GDM1 (cell line): ENCODE measurements around the gene DIPK1A.
A peak's percentile ranks its signal among the peaks of the same experiment; 100 is the strongest.
"Not testable (repeated sequence)": the region's sequence is repeated elsewhere in the genome, so short reads cannot be mapped to it uniquely, and the experiment has no call there.

Experiments
- DNase-seq: peaks from one replicate; lab custom pipeline; 2025; lab: John Stamatoyannopoulos, UW

DIPK1A gene

DNA sequence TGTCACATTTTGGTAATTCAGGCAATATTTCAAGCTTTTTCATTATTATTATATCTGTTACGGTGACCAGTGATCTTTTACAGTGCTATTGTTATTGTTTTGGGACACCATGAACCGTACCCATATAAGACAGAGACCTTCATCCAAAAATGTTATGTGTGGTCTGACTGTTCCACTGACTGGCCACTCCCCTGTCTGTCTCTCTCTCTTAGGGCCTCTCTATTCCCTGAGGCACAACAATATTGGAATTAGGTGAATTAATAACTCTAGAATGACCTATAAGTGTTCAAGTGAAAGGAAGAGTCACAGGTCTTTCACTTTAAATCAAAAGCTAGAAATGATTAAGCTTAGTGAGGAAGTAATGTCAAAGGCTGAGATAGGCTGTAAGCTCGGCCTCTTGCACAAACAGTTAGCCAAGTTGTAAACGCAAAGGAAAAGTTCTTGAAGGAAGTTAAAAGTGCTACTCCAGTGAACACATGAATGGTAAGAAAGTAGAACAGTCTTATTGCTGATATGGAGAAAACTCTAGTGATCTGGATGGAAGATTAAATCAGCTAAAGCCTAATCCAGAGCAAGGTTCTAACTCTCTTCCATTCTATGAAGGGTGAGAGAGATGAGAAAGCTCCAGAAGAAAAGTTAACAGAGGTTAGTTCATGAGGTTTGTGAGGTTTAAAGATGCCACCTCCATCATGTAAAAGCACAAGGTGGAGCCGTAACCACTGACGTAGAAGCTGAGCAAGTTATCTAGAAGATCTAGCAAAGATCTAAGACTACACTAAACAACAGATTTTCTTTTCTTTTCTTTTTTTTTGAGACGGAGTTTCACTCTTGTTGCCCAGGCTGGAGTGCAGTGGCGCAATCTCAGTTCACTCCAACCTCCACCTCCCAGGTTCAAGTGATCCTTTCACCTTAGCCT, 19.7 kb upstream of the DIPK1A start:
- DNase-seq: no peak

DNA sequence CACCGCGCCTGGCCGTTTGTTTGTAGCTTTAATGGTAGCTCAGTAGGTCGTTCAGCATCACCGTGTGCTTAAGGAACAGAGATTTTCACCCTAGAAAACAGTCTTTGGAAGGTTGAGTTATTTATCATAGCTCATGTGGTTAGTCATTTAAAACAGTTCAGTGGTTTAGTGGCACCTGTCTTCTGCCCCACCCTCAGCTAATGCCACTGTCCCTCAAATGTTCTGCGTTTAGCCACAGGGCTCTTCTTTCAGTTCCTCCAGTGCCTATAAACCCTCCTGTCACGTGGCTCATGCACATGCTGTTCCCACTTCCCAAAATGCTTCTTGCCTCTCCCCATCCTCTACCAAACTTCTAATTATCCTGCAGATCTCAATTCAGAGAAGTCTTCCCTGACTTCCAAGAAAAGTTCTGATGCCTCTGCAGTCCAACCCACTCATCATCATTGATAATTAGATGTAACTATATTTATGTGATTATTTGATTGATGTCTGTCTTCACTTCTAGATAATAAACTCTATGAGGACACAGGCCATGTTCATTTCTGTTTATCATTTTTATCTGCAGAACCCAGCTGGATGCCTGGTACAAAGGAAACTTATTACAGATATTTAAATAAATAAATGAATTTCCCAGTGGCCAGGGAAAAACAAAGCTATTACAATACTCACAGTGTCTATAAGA, 14.4 kb upstream of the DIPK1A start:
- no peak for DNase-seq

DNA sequence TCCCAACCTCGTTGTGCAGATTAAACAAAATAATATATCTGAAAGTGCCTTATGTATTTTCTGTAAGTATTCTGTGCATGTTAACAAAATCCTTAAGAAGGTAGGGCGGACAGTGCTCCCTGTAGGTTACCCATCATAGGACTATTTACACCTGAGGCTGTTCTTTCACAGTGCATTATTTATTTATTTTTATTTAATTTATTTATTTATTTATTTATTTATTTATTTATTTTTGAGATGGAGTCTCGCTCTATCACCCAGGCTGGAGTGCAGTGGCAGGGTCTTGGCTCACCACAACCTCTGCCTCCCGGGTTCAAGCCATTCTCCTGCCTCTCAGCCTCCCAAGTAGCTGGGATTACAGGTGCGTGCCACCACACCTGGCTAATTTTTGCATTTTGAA, 12.8 kb upstream of the DIPK1A start:
- DNase-seq: not testable (repeated sequence)

DNA sequence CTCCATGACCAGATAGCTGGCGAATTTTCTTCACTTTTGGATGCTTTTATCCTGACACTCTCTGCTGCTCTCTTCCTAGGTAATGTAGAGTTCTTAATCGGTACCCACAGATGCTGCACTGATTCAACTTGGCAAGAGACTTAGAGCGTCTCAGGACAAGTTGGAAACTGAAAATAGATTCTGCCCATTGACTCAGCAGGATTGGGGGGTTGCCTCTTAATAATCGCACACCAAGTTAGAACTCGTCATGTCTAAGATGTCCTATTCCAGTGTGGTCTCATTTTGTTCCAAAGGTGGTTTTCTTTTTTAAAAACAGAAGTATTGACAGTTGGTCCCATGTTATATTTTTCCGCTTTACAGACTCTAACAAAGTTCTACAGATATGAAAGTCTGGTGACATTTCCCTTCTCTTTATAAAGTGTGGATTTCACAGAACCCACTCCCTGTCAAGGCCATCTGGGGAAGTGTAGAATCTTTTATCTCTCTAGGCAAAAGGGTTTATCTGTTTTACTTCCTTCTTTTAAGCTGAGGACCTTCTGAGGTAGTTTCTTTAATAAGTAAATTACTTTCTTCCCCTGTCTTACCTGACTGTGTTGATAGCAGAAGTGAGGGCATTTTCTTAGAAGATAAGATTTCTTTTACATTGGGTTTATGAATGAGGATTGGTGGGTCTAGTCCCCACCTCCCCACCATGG, 12.1 kb upstream of the DIPK1A start:
- no peak for DNase-seq

DNA sequence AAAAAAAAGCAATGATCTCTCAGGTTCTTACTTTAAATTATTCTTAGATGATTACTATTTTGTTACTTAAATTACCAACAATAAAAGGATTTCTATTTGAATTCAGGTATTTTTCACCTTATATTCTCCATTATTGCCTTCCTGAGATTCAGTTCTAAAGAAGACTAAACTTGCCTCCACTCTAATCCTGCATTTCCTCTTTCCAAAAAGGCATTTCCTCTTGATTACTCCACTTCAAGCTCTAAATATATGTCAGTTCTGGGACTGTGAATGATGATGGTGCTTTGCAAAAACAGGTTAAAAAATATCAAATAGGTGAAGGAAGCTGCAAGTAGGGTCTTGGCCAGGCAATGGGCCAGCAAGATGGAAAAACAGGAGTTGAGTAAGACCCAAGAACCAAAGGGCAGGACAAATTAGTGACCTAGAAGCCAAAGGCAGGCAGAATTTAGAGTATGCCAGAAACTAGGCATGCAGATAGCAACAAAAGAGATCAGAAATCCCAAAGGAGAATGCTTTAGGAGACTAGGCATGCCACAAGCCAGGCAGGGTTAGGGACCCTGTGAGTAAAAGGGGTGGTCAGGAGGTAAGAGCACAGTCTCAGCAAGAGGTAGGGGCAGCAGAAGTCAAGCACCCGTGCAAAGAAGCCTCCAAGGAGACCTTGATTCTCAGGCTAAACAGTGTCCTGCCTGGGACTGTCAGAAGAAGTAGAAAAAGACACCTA, 11.3 kb upstream of the DIPK1A start:
- no peak for DNase-seq

DNA sequence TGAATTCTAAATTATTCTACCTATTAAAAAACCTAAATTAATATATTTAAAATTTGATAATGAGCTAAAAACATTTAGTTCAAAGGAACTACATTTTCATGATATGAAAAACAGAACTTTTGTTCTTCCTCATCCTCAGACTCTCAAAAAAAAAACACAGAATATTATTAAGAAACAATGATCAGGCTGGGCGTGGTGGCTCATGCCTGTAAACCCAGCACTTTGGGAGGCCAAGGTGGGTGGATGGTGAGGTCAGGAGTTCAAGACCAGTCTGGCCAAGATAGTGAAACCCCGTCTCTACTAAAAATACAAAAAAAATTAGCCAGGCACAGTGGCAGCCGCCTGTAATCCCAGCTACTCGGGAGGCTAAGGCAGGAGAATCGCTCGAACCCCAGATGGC, 10.7 kb upstream of the DIPK1A start:
- not testable (repeated sequence) for DNase-seq

DNA sequence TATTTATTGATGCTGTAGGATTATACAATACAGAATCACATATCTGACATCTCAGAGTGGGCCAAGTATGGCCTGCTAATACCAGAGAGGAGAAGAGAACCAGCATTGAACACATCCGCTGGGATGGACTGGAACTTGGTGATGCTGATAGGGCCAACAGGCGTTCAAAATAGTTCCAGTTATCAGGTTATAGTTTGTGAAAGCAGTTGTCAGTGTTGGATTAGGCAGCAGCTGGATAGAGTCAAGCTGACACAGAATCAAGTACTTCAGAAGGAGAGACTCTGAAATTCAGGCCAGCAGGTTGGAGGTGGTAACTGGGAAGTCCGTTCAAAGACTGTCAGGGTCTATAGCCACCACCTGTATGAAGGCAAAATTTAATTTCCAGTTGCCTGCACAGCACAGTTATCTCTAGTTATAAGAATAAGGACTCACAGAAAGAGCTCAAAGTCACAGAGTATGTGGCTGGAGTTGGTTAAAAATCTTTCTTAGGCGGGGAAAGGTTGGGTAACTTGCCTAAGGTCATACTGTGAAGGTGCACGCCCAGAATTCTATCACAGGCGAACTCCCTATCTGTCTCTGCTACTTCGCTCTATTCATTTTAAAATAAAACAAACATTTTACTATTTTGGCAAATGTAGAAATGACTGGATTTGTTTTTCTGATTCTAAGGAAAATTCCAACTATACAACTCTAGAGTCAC, 9.9 kb upstream of the DIPK1A start:
- DNase-seq: no peak

DNA sequence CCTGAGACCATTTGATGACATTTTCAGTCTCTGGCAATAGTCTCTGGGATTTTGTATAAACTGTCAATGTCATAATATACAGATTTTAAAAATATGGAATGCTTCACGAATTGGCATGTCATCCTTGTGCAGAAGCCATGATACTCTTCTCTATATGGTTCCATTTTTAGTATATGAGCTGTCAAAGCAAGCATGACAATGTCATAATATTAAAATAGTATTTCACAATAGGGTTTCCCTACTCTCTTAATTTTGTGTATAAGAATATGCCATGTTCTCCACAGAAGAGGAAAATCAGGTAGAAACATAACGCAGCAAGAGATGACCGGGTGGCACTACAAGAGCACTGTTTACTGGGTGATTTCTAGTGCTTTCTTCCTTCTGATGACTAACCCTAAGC, 8.3 kb upstream of the DIPK1A start:
- no peak for DNase-seq

DNA sequence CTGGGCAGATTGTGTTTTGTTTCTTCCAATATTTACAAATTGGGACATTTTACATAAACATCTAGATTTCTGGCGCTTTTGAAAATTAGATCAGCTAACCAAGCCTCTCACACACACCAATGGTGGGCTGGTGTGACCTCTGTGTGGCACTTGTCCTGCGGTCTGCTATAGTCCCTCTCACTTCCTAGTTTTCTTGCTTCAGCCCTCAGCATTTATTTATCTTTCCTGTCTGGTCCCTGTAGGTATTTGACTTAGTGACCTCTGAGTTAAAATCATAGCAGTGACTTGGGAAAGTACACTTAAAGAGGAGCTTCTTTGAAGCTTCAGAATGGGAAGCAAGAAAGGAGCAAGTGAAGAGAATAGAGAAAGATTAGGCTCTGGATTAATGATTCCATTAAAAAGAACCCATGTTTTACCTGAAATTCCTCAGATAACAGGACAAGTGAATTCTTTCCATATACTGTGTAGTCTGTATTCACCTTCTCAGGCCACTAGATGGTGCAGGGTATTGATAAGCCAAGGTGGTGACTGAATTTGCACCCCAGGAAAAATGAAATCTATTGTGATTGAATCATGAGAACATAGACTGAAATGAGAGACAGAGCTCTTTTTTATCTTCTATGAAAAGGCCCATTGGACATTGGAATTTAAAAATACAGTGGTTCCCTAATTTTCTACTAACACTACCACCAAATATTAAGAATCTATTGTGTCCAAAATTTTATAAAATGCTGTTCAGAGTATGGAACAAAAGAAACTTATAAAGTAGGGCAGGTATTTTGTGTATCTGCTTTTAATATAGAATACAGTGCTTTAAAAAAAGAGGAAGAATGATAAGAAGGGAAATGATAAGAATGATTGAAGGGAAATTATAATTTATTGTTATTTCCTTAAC, 7.1 kb upstream of the DIPK1A start:
- DNase-seq: no peak

DNA sequence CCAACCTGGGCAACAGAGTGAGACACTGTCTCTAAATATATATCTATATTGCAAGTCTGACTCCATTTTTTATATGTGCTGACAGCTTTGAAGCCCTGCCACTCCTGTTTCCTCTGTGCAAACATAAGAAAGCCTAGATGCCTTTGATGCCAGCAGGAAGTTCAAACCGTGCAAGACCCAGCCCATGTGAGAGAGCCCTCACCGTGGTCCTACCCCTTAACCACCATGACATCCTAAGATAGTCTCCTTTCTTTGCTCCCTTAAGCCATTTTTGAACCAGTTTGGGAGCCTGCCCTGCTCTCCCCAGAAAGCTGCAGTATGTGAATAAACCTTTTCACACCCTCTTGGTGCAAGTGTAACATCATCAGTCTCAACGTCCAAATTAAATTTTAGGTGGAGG, 3.7 kb upstream of the DIPK1A start:
- no peak for DNase-seq

DNA sequence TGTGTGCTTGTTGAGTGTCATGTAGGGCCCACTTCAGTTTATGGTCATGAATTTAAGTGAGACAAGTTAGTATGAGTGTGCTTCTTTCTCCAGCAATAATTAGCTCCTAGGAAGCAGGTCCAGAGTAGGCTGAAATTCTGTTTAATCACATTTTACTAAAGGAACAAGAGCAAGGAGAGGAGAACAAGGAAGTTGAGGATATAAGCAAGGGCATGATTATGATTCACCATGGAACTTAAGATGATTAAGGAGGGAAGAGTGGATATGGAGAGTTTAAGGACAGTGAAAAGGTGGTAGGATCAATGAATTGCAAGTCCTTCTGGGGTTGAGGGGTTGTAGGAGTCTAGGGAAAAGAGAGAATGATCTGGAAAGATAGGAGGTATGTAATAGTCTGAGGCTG, 3.1 kb upstream of the DIPK1A start:
- DNase-seq: no peak

DNA sequence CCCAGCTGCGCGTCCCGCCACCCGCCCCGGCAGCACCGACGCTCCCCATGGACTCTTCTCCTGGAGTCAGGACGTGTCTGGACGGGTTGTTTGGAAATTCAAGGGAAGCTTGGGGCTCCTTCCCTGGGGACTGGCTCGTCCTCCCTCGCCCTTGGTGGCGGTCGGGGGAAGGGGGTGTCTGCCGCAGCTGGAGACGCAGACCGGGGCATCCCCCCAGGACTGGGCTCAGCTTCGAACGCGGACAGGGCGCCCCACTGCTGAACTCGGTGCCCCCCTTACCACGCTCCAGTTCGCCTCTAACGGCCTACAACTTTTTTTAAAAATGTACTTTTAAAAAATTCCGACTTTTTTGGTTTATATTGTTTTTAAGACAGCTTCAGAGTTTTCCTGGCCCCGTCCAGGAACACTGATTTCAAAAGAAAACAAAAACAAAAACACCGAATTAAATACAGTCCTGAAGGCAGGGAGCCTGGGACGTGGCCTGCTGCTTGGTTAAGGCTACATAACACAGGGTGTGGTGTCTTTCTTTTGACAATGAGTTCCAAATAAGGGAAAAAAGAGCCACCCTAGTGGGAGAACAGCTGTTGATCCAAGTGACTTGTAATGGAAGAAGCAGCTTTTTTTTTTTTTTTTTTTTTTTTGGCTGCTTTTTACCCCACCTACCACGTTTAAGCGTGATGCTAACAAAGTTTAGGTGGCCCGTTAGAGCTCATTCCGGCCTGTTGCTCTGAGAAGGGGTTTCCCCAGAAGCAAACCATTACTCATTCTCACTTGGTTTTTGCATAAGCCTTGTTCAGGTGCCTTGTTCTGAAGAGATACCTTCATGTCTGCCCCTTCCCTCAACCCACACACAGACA, 862 bp upstream of the DIPK1A start:
- DNase-seq: no peak

DNA sequence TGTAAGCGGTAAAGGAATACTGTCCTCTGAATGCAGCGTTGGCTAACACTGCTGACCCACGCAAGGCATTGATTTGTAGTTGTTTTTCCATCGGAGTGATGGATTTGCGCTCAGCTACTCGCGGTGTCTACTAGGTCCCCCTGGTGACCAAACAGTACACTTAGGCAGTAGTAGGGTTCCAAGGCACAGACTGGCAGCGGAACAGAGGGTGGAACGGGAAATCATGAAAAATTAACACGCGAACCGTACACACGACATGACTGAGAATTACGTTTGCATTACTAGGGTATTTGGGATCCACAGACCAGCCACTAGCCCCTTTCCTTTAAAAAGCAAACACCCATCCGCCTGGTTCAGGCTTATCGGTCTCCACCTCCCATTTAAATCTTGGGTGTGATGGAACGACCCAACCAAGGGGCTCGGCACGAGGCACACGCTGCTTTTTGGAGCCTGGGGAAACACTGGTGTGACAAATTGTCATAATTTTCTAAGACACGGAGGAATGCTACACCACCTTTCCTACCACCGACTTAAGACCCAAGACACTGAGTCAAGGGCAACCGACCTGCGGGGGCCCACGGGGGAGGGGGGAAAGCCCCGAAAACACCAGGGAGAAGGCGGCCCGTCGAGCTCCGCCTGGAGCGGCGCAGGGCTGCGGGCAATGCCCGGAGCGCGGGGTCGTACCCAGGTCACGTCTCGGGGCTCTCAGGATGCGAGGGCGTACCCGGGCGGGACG, 699 bp downstream of the DIPK1A start:
- DNase-seq: peak; percentile 33

DNA sequence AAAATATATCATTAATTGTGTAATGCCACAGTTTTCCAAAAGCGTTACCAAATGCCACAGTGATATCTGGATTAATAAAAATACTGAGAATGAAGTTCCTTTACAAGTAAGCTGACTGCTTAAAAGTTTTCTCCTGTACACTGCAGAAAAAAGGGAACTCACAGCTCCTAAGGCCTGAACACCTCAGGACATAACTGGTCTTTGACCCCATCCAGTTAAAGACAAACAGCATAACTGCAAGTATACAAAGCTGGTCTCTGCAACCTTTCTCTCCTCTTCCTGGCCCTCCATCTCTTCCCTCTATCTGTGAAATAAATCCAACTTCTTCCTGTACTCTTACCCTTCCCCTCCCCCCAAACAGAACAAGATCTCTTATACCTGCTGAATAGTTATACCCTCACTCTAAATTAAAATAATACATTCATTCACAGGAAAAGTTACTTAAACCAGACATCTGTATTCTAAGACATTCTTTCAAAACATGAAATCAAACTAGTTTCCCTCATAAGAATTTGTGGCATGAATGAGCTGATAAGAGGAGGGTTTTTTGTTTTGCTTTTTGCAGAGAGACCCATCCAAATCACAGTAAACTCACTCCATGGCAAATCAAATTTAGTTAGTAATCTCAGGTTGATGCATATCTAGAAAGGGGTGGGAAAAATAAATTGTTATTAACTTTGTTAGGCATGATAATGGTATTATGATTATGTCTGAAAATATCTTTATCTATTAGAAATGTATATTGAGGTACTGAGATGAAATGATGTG, 2.9 kb downstream of the DIPK1A start:
- DNase-seq: no peak

DNA sequence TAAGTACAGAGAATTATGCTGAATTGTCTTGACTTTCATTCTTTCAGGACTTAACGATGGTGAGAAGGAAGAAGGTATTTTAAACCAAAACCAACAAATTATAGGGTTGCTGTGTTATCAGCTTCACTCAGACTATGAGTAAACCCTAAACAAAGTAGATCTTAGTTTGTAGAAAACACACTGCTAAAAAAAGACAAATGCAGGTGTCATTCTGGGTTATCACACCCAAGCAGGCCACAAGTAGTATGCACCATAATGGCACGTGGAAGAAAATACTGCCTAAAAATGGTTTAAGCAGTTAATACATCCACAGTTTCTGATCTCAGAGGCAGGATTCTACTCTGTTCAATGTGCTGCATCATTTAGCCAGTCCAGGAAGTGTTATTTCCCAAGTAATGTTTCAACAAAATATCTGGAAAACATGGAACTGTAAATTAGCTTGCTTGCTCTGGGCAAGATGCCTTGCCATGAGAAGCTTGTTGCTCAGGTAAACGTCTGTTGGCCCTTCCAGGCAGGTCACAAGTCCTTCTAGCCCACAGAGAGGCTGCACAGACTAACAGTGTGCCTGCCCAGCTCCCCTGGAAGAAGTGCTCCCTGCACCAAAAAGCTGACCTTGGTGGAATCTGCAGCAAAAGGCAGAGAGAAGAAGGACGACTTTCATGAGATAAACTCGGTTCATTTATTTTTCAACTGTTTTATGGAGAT, 4.1 kb downstream of the DIPK1A start:
- no peak for DNase-seq

DNA sequence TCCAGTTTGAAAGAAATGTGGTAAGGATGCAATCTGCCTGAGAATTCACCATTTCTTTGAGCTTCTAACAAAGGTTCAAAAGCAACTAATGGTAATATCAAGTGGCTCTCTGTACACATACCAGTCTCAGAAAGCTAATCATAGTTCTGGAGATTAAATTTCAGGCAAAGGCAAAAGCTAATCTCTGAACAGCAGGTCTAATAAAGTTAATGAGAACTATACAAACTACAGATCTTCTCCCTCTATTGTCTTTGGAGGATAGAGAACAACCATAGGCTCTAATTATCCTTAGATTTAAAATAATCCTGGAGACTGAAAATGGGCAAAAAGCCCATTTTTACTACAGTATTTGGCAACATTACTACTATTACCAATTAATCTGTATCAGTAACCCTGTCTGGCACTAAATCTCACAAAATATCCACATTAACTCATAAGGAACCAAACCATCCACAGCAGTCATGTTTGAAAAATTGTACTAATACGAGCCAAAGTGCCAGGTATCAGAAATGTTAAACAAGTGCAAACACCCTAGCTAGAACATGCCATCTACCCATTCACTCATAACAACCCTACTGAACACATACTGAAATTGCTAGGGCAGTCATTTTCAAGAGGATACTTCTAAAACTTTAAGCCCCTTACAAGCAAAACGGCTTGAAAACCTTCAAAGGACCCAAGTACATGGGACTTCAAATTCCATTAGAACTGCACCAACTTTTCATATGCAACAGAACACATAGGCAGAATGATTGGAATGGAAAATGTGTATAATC, 4.8 kb downstream of the DIPK1A start:
- DNase-seq: no peak

DNA sequence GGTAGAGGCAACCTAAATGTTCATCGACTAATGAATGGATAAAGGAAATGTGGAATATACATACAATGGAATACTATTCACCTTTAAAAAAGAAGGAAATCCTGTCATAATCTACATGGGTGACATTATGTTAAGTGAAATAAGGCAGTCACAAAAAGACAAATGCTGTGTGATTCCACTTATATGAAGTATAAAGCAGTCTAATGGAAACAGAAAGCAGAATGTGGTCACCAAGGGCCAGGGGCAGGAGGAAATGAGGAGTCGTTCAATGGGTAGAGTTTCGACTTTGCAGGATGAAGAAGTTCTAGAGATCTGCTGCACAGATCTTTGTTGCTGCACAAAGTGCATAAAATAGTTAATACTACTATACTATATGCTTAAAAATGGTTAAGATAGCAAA, 7.8 kb downstream of the DIPK1A start:
- no peak for DNase-seq
